Fibroblast of mammary gland (primary cell): ENCODE results near the gene PPP2R5C.

ENCODE experiments used
- DNase-seq: peaks from one replicate; pipeline ENCODE4 v3.0.0-alpha.2; 2010; ENCODE audit warnings: low read depth
- H3K4me3 ChIP-seq: 2 replicates; pipeline ENCODE4 v1.5.1; 2011; ENCODE audit warnings: low read depth, mild to moderate bottlenecking, low read length, moderate library complexity; ENCODE audit not compliant: control insufficient read depth
- CTCF ChIP-seq: conservative IDR thresholded peaks from 2 replicates; pipeline ENCODE4 v1.5.1; 2011; ENCODE audit warnings: low read depth, low read length, inconsistent platforms; ENCODE audit not compliant: control insufficient read depth, insufficient read depth

Gene PPP2R5C

GRCh38 chr14:101845496-101845895 is 84.0 kb downstream of the PPP2R5C start:
- no peak overlapping the region for H3K4me3 ChIP-seq
- TF ChIP-seq CTCF, result no peak
- DNase-seq, result no peak

GRCh38 chr14:101845896-101846295 is 84.4 kb downstream of the PPP2R5C start:
- DNase-seq, result no peak
- no peak overlapping the region for H3K4me3 ChIP-seq
- no peak for TF ChIP-seq CTCF

DNA sequence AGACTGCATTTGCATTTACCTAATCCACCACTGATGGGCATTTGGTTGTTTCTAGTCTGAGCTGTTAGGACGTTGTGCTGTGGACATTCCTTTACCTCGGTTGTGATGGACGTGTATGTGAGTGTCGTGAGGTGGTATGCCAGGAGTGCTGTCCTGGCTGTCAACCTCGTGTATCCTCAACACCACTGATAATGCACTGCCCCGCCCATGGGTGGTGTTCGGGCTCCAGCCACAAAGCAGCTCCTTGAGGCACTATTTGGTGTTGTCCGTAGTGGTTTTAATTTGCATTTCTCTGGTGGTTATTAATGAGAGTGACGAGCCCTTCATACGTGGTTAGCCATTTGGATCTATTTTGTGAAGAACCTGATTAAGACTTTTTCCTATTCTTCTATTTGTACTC is 87.6 kb downstream of the PPP2R5C start:
- H3K4me3 ChIP-seq, result no peak overlapping the region
- TF ChIP-seq CTCF, result no peak
- no peak for DNase-seq

GRCh38 chr14:101849640-101850039 is 88.1 kb downstream of the PPP2R5C start:
- DNase-seq, result no peak
- no peak overlapping the region for H3K4me3 ChIP-seq
- TF ChIP-seq CTCF, result no peak

GRCh38 chr14:101851183-101851582 is 89.7 kb downstream of the PPP2R5C start:
- DNase-seq, result no peak
- no peak for TF ChIP-seq CTCF
- no peak overlapping the region for H3K4me3 ChIP-seq

DNA sequence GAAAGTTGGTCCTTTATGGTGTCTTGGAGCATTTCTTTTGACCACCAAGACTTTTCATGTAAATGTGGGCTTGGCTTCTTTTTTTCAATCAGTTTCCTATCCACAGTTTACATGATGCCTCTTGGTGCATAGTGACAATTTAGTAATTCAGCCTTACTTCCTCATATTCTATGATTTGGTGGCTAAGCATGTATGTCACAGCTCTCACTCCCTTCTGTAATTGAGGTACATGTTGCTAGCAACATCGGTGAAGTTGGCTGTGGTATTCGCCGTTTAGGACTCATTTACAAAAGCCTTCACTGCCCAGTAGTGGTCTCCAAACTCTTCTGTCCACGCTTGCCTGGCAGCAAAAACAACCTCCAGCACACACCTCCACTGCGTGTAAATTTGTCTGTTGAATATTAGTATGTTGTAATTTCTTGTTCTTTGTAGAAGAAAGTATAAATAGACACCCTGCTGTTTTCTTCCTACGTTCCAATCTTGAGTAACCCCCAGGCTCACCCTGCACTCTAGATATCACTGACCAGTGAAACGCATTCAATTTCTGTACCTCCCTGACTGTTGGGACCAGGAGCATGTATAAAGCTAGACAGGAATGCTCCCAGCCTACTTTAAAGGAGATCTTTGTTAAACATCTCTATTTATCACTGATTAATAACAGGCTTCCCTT is 90.4 kb downstream of the PPP2R5C start:
- TF ChIP-seq CTCF, result no peak
- no peak overlapping the region for H3K4me3 ChIP-seq
- no peak for DNase-seq

DNA sequence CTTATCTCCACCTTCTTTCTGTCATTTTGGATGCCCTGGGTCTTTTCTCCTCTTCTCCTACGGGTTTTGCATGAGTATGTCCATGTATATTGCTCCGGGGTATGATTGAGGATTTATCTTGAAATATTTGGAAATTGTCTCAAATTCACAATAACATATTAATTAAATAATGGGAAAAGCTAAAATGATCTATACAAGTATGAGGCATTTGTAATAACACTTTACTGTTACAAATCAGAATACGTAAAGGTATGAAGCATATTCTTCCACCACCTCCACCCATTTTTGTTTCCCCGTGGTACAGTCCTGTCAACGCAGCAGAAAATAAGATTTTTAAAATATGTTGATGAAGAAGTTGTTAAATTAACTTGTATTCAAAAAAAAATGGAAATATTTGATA is 91.3 kb downstream of the PPP2R5C start:
- no peak for TF ChIP-seq CTCF
- no peak for DNase-seq
- no peak overlapping the region for H3K4me3 ChIP-seq
